HepG2 (cell line): ENCODE measurements around the gene CEP164. TPM values are rescaled to one million over a fixed set of nuclear protein-coding genes. Genes with fewer than 3 reads are reported as not detected.
A peak's percentile ranks its signal among the peaks of the same experiment; 100 is the strongest.

ENCODE experiments used
- CHD4 ChIP-seq: fragments of 200-600 bp; sonication (generic); IDR thresholded peaks from 2 replicates; pipeline ENCODE4 v1.7.0; 2017; ENCODE audit warnings: mild to moderate bottlenecking, low read length, borderline replicate concordance
- GABPB1 ChIP-seq: IDR thresholded peaks from 2 replicates; pipeline ENCODE4 v1.6.1; 2016; ENCODE audit warnings: mild to moderate bottlenecking, missing genetic modification reagents, moderate library complexity, missing compliant biosample characterization
- NCOA2 ChIP-seq: sonication (generic); formaldehyde crosslinking; IDR thresholded peaks from 2 replicates; pipeline ENCODE4 v1.8.0; 2022; ENCODE audit warnings: inconsistent platforms
- NFAT5 ChIP-seq: sonication (generic); formaldehyde crosslinking; IDR thresholded peaks from 2 replicates; pipeline ENCODE4 v1.4.0; 2020; ENCODE audit warnings: missing genetic modification reagents
- NONO ChIP-seq, 2 experiments: fragments of 450-650 bp in 1 of 2; sonication (generic) in 1 of 2; formaldehyde crosslinking in 1 of 2; IDR thresholded peaks in 1 of 2; conservative IDR thresholded peaks in 1 of 2; 2 replicates each; pipeline versions ENCODE4 v1.6.1 to v1.8.0; 2017 to 2022; ENCODE audit warnings: mild to moderate bottlenecking in 1 of 2, missing genetic modification reagents in 1 of 2, moderate library complexity in 1 of 2
- SYNCRIP ChIP-seq: fragments of 200-400 bp; formaldehyde crosslinking; IDR thresholded peaks from 2 replicates; pipeline ENCODE4 v1.6.1; 2018; ENCODE audit warnings: mild to moderate bottlenecking, low read depth, low read length; ENCODE audit not compliant: insufficient read depth
- ZNF280D ChIP-seq: sonication (generic); formaldehyde crosslinking; IDR thresholded peaks from 2 replicates; pipeline ENCODE4 v1.5.1; 2020; ENCODE audit warnings: mild to moderate bottlenecking, missing genetic modification reagents
- ZNF281 ChIP-seq: sonication (generic); formaldehyde crosslinking; IDR thresholded peaks from 2 replicates; pipeline ENCODE4 v1.4.0; 2020; ENCODE audit warnings: missing genetic modification reagents, borderline replicate concordance
- ZNF333 ChIP-seq: sonication (generic); formaldehyde crosslinking; IDR thresholded peaks from 2 replicates; pipeline ENCODE4 v1.4.0; 2020; ENCODE audit warnings: mild to moderate bottlenecking, missing genetic modification reagents, borderline replicate concordance
- ZNF557 ChIP-seq: sonication (generic); formaldehyde crosslinking; IDR thresholded peaks from 2 replicates; pipeline ENCODE4 v1.4.0; 2020; ENCODE audit warnings: missing genetic modification reagents
- ZNF567 ChIP-seq: sonication (generic); formaldehyde crosslinking; IDR thresholded peaks from 2 replicates; pipeline ENCODE4 v1.8.1; 2023; ENCODE audit warnings: mild to moderate bottlenecking, missing genetic modification reagents, borderline replicate concordance
- polyA plus RNA-seq, 8 experiments: library from polyadenylated mRNA; depleted of rRNA in 3 of 8; stranded (reverse) in 7 of 8; unstranded in 1 of 8; fragments of >200 nt; fragmentation: Illumina TruSeq in 4 of 8; extraction: Trizol in 4 of 8; gene quantifications; 2 replicates each; pipeline versions ENCODE4 v1.2.1 to v1.2.3, GENCODE V29; 2011 to 2016; ENCODE audit warnings: low read depth in 4 of 8, missing spikeins in 1 of 8, mixed read lengths in 1 of 8; ENCODE audit not compliant: insufficient read depth in 1 of 8
- total RNA-seq, 5 experiments: library from RNA; depleted of rRNA; stranded (reverse); fragments of >200 nt; fragmentation: Illumina TruSeq; extraction: Trizol; gene quantifications; 2 replicates each; pipeline ENCODE4 v1.2.3, GENCODE V29; 2016; ENCODE audit warnings: low read depth in 1 of 5
- TF ChIP-seq, protein P1 (sequence below): sonication (generic); formaldehyde crosslinking; IDR thresholded peaks from 2 replicates; pipeline ENCODE4 v1.4.0; 2020; ENCODE audit warnings: missing genetic modification reagents

CEP164 gene
- total and polyA plus RNA-seq, 2 of the 13 experiments (the other 11 are each of a cell fraction or from before 2014, with no cell fraction given), result 11.4 to 15.2 TPM

DNA sequence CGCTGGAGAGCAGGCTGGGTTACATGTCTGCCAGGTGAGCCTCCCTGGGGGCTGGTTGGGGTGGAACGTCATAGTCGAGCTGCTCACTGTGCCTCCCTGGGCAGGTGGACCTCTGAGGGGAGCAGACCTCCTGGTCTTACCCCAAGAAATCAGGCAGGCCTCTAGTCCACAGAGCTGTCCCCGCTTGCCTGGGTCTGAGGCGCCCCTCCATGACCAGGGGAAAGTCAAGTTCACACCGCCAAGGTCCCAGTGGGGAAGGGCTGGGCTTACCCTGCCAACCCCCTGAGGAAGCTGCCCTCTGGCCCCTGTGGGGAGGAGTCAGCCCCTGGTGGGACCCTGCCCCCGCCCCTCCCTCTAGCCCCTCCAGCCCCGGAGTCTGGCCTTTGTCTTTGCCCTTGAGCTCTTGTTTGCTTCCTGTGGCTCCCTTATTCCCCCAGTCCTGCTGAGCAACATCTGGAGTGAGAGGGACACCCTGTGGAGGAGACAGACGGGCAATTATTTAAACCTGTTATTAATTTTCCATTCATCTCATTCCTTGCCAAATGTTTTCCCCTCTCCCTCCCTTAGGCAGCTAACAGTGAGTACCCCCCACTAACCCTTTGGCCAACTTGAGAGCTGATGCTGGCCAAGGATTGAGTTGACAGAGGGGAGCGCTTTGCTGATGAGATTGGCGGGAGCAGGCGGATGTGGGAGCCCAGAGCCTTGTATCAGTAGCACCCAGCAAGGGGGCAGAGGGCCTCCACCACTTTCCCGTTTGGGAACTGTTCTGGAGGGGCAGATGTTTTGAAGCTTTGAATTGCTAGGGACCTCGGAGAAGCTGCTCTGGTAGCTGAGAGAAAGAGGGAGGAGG, 83.4 kb downstream of the CEP164 start (continued):
- TF ChIP-seq NFAT5 (no peak), ZNF333 (no peak), ZNF557 (CRISPR knock-in tag) (no peak), SYNCRIP (no peak), NONO (IDR thresholded peaks at IDR 0.05) (no peak), NONO (CRISPR knock-in tag; conservative IDR thresholded peaks at IDR 0.05) (peak; percentile 77), GABPB1 (CRISPR knock-in tag) (peak; percentile 22; the same call in 1 of the 2 replicates), ZNF280D (CRISPR knock-in tag) (no peak), NCOA2 (no peak), ZNF281 (CRISPR knock-in tag) (no peak; the same call in 1 of the 2 replicates), CHD4 (0 out of 2 replicates have a peak, but pooled peaks have one; percentile 28), ZNF567 (CRISPR knock-in tag) (0 out of 2 replicates have a peak, but pooled peaks have one; percentile 41)
- TF ChIP-seq, protein P1, sequence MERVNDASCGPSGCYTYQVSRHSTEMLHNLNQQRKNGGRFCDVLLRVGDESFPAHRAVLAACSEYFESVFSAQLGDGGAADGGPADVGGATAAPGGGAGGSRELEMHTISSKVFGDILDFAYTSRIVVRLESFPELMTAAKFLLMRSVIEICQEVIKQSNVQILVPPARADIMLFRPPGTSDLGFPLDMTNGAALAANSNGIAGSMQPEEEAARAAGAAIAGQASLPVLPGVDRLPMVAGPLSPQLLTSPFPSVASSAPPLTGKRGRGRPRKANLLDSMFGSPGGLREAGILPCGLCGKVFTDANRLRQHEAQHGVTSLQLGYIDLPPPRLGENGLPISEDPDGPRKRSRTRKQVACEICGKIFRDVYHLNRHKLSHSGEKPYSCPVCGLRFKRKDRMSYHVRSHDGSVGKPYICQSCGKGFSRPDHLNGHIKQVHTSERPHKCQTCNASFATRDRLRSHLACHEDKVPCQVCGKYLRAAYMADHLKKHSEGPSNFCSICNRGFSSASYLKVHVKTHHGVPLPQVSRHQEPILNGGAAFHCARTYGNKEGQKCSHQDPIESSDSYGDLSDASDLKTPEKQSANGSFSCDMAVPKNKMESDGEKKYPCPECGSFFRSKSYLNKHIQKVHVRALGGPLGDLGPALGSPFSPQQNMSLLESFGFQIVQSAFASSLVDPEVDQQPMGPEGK (CRISPR knock-in tag), result peak; percentile 92
